ENCODE data around the gene DEAF1. TPM values are rescaled to one million over a fixed set of nuclear protein-coding genes. Genes with fewer than 3 reads are reported as not detected.

The DEAF1 gene
- total RNA-seq, 1 donor from 2014 or later: 62.7 TPM

Other genes starting within 250 kb of the DEAF1 start
- 25.9 and 40.7 TPM in 2 replicates for gene PTDSS2, start 244.9 kb downstream of the DEAF1 start, total RNA-seq
- 227 and 230 TPM in 2 replicates for gene RNH1, start 188.0 kb downstream of the DEAF1 start, total RNA-seq
- 40.5 and 51.2 TPM in 2 replicates for gene HRAS, start 159.6 kb downstream of the DEAF1 start, total RNA-seq
- gene LRRC56, start 157.7 kb downstream of the DEAF1 start, total RNA-seq: 0.17 and 2.0 TPM in 2 replicates
- 0.69 and 1.7 TPM in 2 replicates for gene LMNTD2, start 134.5 kb downstream of the DEAF1 start, total RNA-seq
- gene RASSF7, start 134.3 kb downstream of the DEAF1 start, total RNA-seq: 65.7 and 110 TPM in 2 replicates
- 27.4 and 40.9 TPM in 2 replicates for gene PHRF1, start 118.8 kb downstream of the DEAF1 start, total RNA-seq
- gene IRF7, start 79.3 kb downstream of the DEAF1 start, total RNA-seq: 17.1 and 23.3 TPM in 2 replicates
- gene CDHR5, start 70.3 kb downstream of the DEAF1 start, total RNA-seq: 0.15 TPM in 1 of 2 replicates, not detected in the other
- not detected in 2 replicates for gene SCT, start 68.0 kb downstream of the DEAF1 start, total RNA-seq
- 0.10 TPM in 1 of 2 replicates, not detected in the other for gene DRD4, start 58.0 kb downstream of the DEAF1 start, total RNA-seq
- 3.6 and 7.7 TPM in 2 replicates for gene TMEM80, start 594 bp upstream of the DEAF1 start, total RNA-seq
- 235 and 376 TPM in 2 replicates for gene EPS8L2, start 11.0 kb upstream of the DEAF1 start, total RNA-seq
- 188 and 419 TPM in 2 replicates for gene TALDO1, start 52.2 kb upstream of the DEAF1 start, total RNA-seq
- gene GATD1, start 82.3 kb upstream of the DEAF1 start, total RNA-seq: 16.7 and 38.0 TPM in 2 replicates
- gene CEND1, start 94.9 kb upstream of the DEAF1 start, total RNA-seq: 0.60 TPM in 1 of 2 replicates, not detected in the other
- gene SLC25A22, start 103.1 kb upstream of the DEAF1 start, total RNA-seq: 16.3 and 22.6 TPM in 2 replicates
- 3.1 and 6.9 TPM in 2 replicates for gene PIDD1, start 110.0 kb upstream of the DEAF1 start, total RNA-seq
- gene RPLP2, start 114.7 kb upstream of the DEAF1 start, total RNA-seq: 167 and 180 TPM in 2 replicates
- gene PNPLA2, start 123.7 kb upstream of the DEAF1 start, total RNA-seq: 19.3 and 60.1 TPM in 2 replicates
- gene CRACR2B, start 132.7 kb upstream of the DEAF1 start, total RNA-seq: 3.7 and 6.4 TPM in 2 replicates
- 831 and 921 TPM in 2 replicates for gene CD151, start 137.7 kb upstream of the DEAF1 start, total RNA-seq
- 38.0 and 64.1 TPM in 2 replicates for gene POLR2L, start 147.3 kb upstream of the DEAF1 start, total RNA-seq
- gene TSPAN4, start 147.6 kb upstream of the DEAF1 start, total RNA-seq: 85.4 and 86.2 TPM in 2 replicates
- 35.3 and 83.9 TPM in 2 replicates for gene CHID1, start 215.6 kb upstream of the DEAF1 start, total RNA-seq
- gene AP2A2, start 230.6 kb upstream of the DEAF1 start, total RNA-seq: 20.1 and 97.3 TPM in 2 replicates

Data from renal cortical epithelial cell (primary cell).